HepG2 (cell line): ENCODE results near the gene HLA-DPB1.

Experiments used
- CREM ChIP-seq, 2 experiments: sonication (generic) in 1 of 2; formaldehyde crosslinking in 1 of 2; IDR thresholded peaks; 2 replicates each; pipeline versions ENCODE4 v1.4.0 to v1.6.1; 2016 to 2020; ENCODE audit warnings: antibody characterized with exemption in 1 of 2, mild to moderate bottlenecking in 1 of 2, missing genetic modification reagents in 1 of 2
- POLR2A ChIP-seq, 2 experiments: IDR thresholded peaks; 2 replicates each; pipeline ENCODE4 v1.6.1; 2011; ENCODE audit warnings: low read depth in 2 of 2, low read length in 2 of 2, mild to moderate bottlenecking in 1 of 2, moderate library complexity in 1 of 2; ENCODE audit not compliant: insufficient read depth in 1 of 2
- ZBTB8A ChIP-seq: sonication (generic); formaldehyde crosslinking; IDR thresholded peaks from 2 replicates; pipeline ENCODE4 v1.4.0; 2020; ENCODE audit warnings: mild to moderate bottlenecking, low read depth, missing genetic modification reagents, borderline replicate concordance
- ZNF790 ChIP-seq: sonication (generic); formaldehyde crosslinking; IDR thresholded peaks from 2 replicates; pipeline ENCODE4 v1.8.0; 2022; ENCODE audit warnings: missing genetic modification reagents, mild to moderate bottlenecking, borderline replicate concordance
- ZNF816 ChIP-seq: sonication (generic); formaldehyde crosslinking; IDR thresholded peaks from 2 replicates; pipeline ENCODE4 v1.8.0; 2022; ENCODE audit warnings: missing genetic modification reagents, mild to moderate bottlenecking, borderline replicate concordance
- TF ChIP-seq, protein P1 (sequence below): sonication (generic); formaldehyde crosslinking; IDR thresholded peaks from 2 replicates; pipeline ENCODE4 v1.5.0; 2020; ENCODE audit warnings: mild to moderate bottlenecking, missing genetic modification reagents, moderate library complexity
- TF ChIP-seq, protein P2 (sequence below): IDR thresholded peaks from 2 replicates; pipeline ENCODE4 v1.6.1; 2016; ENCODE audit warnings: low read depth, control low read depth
- TF ChIP-seq, protein P3 (sequence below): sonication (generic); formaldehyde crosslinking; IDR thresholded peaks from 2 replicates; pipeline ENCODE4 v1.4.0; 2020; ENCODE audit warnings: low read depth, mild to moderate bottlenecking, missing genetic modification reagents

DNA sequence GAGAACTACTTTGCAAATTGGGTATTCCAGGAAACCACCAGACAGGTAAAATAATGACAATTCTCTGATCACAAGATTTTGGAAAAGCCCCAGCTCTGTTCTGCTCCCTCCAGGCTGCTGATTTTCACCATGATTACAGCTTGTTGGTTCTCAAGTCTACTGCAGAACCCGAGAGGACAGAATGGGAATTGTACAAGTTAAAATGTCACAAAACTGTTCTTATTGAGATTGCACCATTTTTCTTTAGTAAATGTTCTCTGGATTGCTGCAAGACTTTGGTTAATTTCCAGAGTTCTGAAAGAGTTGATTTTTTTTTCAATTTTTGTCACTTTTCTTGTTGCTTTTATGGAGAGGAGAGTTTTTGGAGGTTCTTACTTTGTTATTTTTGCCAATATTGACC, 39.3 kb upstream of the HLA-DPB1 start:
- TF ChIP-seq ZNF816 (no peak), CREM (IDR thresholded peaks at IDR 0.05) (no peak), CREM (CRISPR knock-in tag; IDR thresholded peaks at IDR 0.05) (no peak), POLR2A (IDR thresholded peaks at IDR 0.05; ENCODE audit: insufficient read depth in 1 of 2, low read depth in 2 of 2, low read length in 2 of 2) (no peak), ZNF790 (CRISPR knock-in tag) (no peak), ZBTB8A (CRISPR knock-in tag) (no peak)
- TF ChIP-seq, protein P1, sequence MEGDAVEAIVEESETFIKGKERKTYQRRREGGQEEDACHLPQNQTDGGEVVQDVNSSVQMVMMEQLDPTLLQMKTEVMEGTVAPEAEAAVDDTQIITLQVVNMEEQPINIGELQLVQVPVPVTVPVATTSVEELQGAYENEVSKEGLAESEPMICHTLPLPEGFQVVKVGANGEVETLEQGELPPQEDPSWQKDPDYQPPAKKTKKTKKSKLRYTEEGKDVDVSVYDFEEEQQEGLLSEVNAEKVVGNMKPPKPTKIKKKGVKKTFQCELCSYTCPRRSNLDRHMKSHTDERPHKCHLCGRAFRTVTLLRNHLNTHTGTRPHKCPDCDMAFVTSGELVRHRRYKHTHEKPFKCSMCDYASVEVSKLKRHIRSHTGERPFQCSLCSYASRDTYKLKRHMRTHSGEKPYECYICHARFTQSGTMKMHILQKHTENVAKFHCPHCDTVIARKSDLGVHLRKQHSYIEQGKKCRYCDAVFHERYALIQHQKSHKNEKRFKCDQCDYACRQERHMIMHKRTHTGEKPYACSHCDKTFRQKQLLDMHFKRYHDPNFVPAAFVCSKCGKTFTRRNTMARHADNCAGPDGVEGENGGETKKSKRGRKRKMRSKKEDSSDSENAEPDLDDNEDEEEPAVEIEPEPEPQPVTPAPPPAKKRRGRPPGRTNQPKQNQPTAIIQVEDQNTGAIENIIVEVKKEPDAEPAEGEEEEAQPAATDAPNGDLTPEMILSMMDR (CRISPR knock-in tag): no peak
- TF ChIP-seq, protein P2, sequence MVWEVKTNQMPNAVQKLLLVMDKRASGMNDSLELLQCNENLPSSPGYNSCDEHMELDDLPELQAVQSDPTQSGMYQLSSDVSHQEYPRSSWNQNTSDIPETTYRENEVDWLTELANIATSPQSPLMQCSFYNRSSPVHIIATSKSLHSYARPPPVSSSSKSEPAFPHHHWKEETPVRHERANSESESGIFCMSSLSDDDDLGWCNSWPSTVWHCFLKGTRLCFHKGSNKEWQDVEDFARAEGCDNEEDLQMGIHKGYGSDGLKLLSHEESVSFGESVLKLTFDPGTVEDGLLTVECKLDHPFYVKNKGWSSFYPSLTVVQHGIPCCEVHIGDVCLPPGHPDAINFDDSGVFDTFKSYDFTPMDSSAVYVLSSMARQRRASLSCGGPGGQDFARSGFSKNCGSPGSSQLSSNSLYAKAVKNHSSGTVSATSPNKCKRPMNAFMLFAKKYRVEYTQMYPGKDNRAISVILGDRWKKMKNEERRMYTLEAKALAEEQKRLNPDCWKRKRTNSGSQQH (CRISPR knock-in tag): no peak
- TF ChIP-seq, protein P3, sequence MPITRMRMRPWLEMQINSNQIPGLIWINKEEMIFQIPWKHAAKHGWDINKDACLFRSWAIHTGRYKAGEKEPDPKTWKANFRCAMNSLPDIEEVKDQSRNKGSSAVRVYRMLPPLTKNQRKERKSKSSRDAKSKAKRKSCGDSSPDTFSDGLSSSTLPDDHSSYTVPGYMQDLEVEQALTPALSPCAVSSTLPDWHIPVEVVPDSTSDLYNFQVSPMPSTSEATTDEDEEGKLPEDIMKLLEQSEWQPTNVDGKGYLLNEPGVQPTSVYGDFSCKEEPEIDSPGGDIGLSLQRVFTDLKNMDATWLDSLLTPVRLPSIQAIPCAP (CRISPR knock-in tag): no peak
